Rectal smooth muscle tissue (tissue), 1 donor: ENCODE measurements around the gene ADCK1.

Experiments used
- H3K27ac ChIP-seq: one replicate; pipeline ENCODE4 v1.7.0; 2013; ENCODE audit warnings: low read depth, low read length, inconsistent platforms
- H3K27me3 ChIP-seq: one replicate; pipeline ENCODE4 v1.7.0; 2013; ENCODE audit warnings: low read length; ENCODE audit not compliant: control insufficient read depth, insufficient read depth
- H3K36me3 ChIP-seq: one replicate; pipeline ENCODE4 v1.7.0; 2013; ENCODE audit warnings: low read length; ENCODE audit not compliant: control insufficient read depth, insufficient read depth
- H3K4me1 ChIP-seq: one replicate; pipeline ENCODE4 v1.7.0; 2013; ENCODE audit warnings: low read length; ENCODE audit not compliant: control insufficient read depth, insufficient read depth
- H3K4me3 ChIP-seq: one replicate; pipeline ENCODE4 v1.7.0; 2013; ENCODE audit warnings: low read length
- H3K9ac ChIP-seq: one replicate; pipeline ENCODE4 v1.7.0; 2013; ENCODE audit warnings: low read length

ADCK1 gene

GRCh38 chr14:77892890-77893484 is 93.1 kb downstream of the ADCK1 start:
- no peak overlapping the region for H3K27ac ChIP-seq
- H3K27me3 ChIP-seq, result no peaks in the 10 kb centered on the region

GRCh38 chr14:77897374-77897773 is 97.5 kb downstream of the ADCK1 start:
- Histone ChIP-seq H3K27me3 (no peaks in the 10 kb centered on the region), H3K36me3 (no peaks in the 10 kb centered on the region), H3K27ac (no peak overlapping the region), H3K9ac (no peak overlapping the region), H3K4me1 (no peaks in the 10 kb centered on the region), H3K4me3 (no peak overlapping the region)

More at GRCh38 chr14:77892890-77893484, 93.1 kb downstream of the ADCK1 start:
- no peak overlapping the region for H3K9ac ChIP-seq
- H3K4me3 ChIP-seq, result no peak overlapping the region
- H3K4me1 ChIP-seq, result no peaks in the 10 kb centered on the region
- H3K36me3 ChIP-seq, result peaks cover 2% of the 10 kb centered on the region

GRCh38 chr14:77902811-77903210 is 102.9 kb downstream of the ADCK1 start:
- Histone ChIP-seq H3K27me3 (no peaks in the 10 kb centered on the region), H3K9ac (no peak overlapping the region), H3K4me3 (no peak overlapping the region), H3K27ac (no peak overlapping the region), H3K36me3 (no peaks in the 10 kb centered on the region), H3K4me1 (no peaks in the 10 kb centered on the region)

GRCh38 chr14:77903221-77903620 is 103.3 kb downstream of the ADCK1 start:
- Histone ChIP-seq H3K36me3 (no peaks in the 10 kb centered on the region), H3K27ac (no peak overlapping the region), H3K9ac (no peak overlapping the region), H3K4me3 (no peak overlapping the region), H3K4me1 (no peaks in the 10 kb centered on the region), H3K27me3 (no peaks in the 10 kb centered on the region)

- Histone ChIP-seq H3K9ac (no peak overlapping the region), H3K36me3 (no peaks in the 10 kb centered on the region), H3K27ac (no peak overlapping the region), H3K27me3 (no peaks in the 10 kb centered on the region), H3K4me1 (no peaks in the 10 kb centered on the region), H3K4me3 (no peak overlapping the region)
These were observed 104.2 kb downstream of the ADCK1 start for GRCh38 chr14:77903937-77904617.

- no peaks in the 10 kb centered on the region for H3K27me3 ChIP-seq
- no peak overlapping the region for H3K27ac ChIP-seq
These were observed 106.5 kb downstream of the ADCK1 start for GRCh38 chr14:77906446-77906845.

GRCh38 chr14:77908847-77909246 is 108.9 kb downstream of the ADCK1 start:
- no peak overlapping the region for H3K9ac ChIP-seq
- H3K27ac ChIP-seq, result no peak overlapping the region
- H3K4me1 ChIP-seq, result no peaks in the 10 kb centered on the region
- H3K36me3 ChIP-seq, result no peaks in the 10 kb centered on the region
- no peaks in the 10 kb centered on the region for H3K27me3 ChIP-seq
- H3K4me3 ChIP-seq, result no peak overlapping the region

More at GRCh38 chr14:77906446-77906845, 106.5 kb downstream of the ADCK1 start:
- no peak overlapping the region for H3K9ac ChIP-seq
- H3K4me3 ChIP-seq, result no peak overlapping the region
- no peaks in the 10 kb centered on the region for H3K36me3 ChIP-seq
- no peaks in the 10 kb centered on the region for H3K4me1 ChIP-seq

GRCh38 chr14:77909911-77910310 is 110.0 kb downstream of the ADCK1 start:
- Histone ChIP-seq H3K36me3 (no peaks in the 10 kb centered on the region), H3K27me3 (no peaks in the 10 kb centered on the region), H3K4me3 (no peak overlapping the region), H3K27ac (no peak overlapping the region), H3K4me1 (no peaks in the 10 kb centered on the region), H3K9ac (no peak overlapping the region)

GRCh38 chr14:77910506-77910905 is 110.6 kb downstream of the ADCK1 start:
- no peak overlapping the region for H3K27ac ChIP-seq
- no peaks in the 10 kb centered on the region for H3K36me3 ChIP-seq
- H3K27me3 ChIP-seq, result no peaks in the 10 kb centered on the region
- H3K9ac ChIP-seq, result no peak overlapping the region
- no peaks in the 10 kb centered on the region for H3K4me1 ChIP-seq
- no peak overlapping the region for H3K4me3 ChIP-seq

GRCh38 chr14:77911356-77911755 is 111.4 kb downstream of the ADCK1 start:
- Histone ChIP-seq H3K4me1 (no peaks in the 10 kb centered on the region), H3K4me3 (no peak overlapping the region), H3K9ac (no peak overlapping the region), H3K27ac (no peak overlapping the region), H3K36me3 (peaks cover 2% of the 10 kb centered on the region), H3K27me3 (no peaks in the 10 kb centered on the region)

GRCh38 chr14:77912754-77913556 is 113.0 kb downstream of the ADCK1 start:
- H3K36me3 ChIP-seq, result peaks cover 2% of the 10 kb centered on the region

GRCh38 chr14:77914073-77914721 is 114.3 kb downstream of the ADCK1 start:
- no peak overlapping the region for H3K27ac ChIP-seq

More at GRCh38 chr14:77912754-77913556, 113.0 kb downstream of the ADCK1 start:
- Histone ChIP-seq H3K4me3 (no peak overlapping the region), H3K27ac (no peak overlapping the region), H3K9ac (no peak overlapping the region), H3K27me3 (no peaks in the 10 kb centered on the region), H3K4me1 (no peaks in the 10 kb centered on the region)

More at GRCh38 chr14:77914073-77914721, 114.3 kb downstream of the ADCK1 start:
- Histone ChIP-seq H3K9ac (no peak overlapping the region), H3K4me3 (no peak overlapping the region), H3K36me3 (peaks cover 2% of the 10 kb centered on the region), H3K4me1 (no peaks in the 10 kb centered on the region), H3K27me3 (no peaks in the 10 kb centered on the region)
